Fibroblast of mammary gland (primary cell): ENCODE data around the gene UFSP1.

Experiments
- DNase-seq: peaks from one replicate; pipeline ENCODE4 v3.0.0-alpha.2; 2010; ENCODE audit warnings: low read depth
- H3K4me3 ChIP-seq: 2 replicates; pipeline ENCODE4 v1.5.1; 2011; ENCODE audit warnings: low read depth, mild to moderate bottlenecking, low read length, moderate library complexity; ENCODE audit not compliant: control insufficient read depth
- CTCF ChIP-seq: conservative IDR thresholded peaks from 2 replicates; pipeline ENCODE4 v1.5.1; 2011; ENCODE audit warnings: low read depth, low read length, inconsistent platforms; ENCODE audit not compliant: control insufficient read depth, insufficient read depth

The UFSP1 gene

GRCh38 chr7:100894860-100895700, 5.6 kb upstream of the UFSP1 start:
- H3K4me3 ChIP-seq = peak overlapping the region; percentile 23
- TF ChIP-seq CTCF = peak; percentile 48
- DNase-seq = no peak

- no peak overlapping the region for H3K4me3 ChIP-seq
- DNase-seq = no peak
- TF ChIP-seq CTCF = no peak
Observed at GRCh38 chr7:100893910-100894721, 4.6 kb upstream of the UFSP1 start.

GRCh38 chr7:100893318-100893895, 3.9 kb upstream of the UFSP1 start:
- H3K4me3 ChIP-seq = no peak overlapping the region
- no peak for DNase-seq
- no peak for TF ChIP-seq CTCF

- no peak for DNase-seq
- TF ChIP-seq CTCF = no peak
- H3K4me3 ChIP-seq = no peak overlapping the region
Observed at GRCh38 chr7:100892364-100893317, 3.1 kb upstream of the UFSP1 start.

- TF ChIP-seq CTCF = no peak
- peak; percentile 44 for DNase-seq
- H3K4me3 ChIP-seq = no peak overlapping the region
Observed at GRCh38 chr7:100891568-100892247, 2.2 kb upstream of the UFSP1 start.
